Astrocyte of the spinal cord (primary cell): Measurements from ENCODE around the gene NRDE2.

Experiments
- DNase-seq: peaks from one replicate; pipeline ENCODE4 v3.0.0; 2011; ENCODE audit warnings: low read depth, low spot score
- H3K4me3 ChIP-seq: 2 replicates; pipeline ENCODE4 v1.5.1; 2011; ENCODE audit warnings: low read depth, mild to moderate bottlenecking, low read length, moderate library complexity
- in situ Hi-C: cut with HindIII; loops from 2 replicates; pipeline ENCODE4 v1.10.0; 2017; ENCODE audit warnings: low sequenced_read_pairs
- TF ChIP-seq, protein P1 (sequence below): IDR thresholded peaks from 2 replicates; pipeline ENCODE4 v1.5.1; 2012; ENCODE audit warnings: low read depth, mild to moderate bottlenecking, low read length, inconsistent platforms

The NRDE2 gene

DNA sequence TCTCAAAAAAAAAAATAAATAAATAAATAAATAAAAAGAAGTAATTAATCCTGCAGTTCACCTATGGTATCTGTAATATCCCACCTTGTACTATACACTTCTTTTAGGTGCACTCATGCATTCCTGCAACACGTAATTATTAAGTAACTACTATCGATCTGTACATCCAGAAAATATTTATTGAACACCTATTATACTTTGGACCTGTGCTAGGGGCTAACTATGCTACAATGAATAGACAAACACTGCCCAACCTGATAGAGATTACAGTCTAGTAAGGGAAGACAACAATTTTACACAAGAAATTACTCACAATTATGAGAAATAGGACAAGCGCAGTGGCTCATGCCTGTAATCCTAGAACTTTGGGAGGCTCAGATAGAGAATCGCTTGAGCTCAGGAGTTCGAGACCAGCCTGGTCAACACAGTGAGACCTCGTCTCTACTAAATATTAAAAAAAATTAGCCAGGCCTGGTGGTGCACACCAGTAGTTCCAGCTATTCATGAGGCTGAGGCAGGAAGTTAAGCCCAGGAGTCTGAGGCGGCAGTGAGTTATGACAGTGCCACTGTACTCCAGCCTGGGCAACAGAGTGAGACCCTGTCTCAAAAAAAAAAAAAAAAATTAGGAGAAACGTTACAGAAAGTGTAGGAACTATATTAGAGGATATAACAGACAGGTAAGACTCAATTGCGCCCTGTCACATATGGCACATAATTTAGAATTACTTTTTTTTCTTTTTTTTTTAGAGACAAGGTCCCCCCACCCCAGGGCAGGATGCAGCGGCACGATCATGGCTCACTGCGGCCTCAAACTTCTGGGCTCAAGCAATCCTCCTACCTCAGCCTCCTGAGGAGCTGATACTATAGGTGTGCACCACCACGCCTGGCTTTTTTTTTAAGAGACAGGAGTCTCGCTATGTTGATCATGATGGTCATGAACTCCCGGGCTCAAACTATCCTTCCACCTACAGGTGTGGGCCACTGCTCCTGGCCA lies 1.2 kb downstream of the NRDE2 start:
- no peak for DNase-seq
- peak overlapping the region; percentile 58 for H3K4me3 ChIP-seq
- TF ChIP-seq, protein P1, sequence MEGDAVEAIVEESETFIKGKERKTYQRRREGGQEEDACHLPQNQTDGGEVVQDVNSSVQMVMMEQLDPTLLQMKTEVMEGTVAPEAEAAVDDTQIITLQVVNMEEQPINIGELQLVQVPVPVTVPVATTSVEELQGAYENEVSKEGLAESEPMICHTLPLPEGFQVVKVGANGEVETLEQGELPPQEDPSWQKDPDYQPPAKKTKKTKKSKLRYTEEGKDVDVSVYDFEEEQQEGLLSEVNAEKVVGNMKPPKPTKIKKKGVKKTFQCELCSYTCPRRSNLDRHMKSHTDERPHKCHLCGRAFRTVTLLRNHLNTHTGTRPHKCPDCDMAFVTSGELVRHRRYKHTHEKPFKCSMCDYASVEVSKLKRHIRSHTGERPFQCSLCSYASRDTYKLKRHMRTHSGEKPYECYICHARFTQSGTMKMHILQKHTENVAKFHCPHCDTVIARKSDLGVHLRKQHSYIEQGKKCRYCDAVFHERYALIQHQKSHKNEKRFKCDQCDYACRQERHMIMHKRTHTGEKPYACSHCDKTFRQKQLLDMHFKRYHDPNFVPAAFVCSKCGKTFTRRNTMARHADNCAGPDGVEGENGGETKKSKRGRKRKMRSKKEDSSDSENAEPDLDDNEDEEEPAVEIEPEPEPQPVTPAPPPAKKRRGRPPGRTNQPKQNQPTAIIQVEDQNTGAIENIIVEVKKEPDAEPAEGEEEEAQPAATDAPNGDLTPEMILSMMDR = no peak
- in situ Hi-C loops = no loop called here

DNA sequence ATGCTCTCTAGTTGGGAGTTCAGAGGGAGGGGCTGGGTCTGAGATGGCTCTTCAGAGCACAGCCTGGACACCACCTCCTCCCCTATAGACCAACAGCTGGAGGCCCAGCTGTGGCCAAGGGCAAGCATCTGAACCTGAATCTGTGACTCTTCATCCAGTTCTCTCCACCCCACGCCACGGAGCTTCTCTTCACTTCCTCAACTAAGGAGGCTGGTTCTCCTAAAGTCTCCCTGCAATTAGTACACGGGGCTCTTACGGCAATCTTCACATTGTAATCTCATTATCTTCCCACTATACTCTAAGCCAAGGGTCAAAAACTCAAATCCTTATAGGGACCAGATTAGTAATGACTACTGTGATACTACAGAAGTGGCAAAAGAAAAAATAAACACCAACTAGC lies 9.8 kb downstream of the NRDE2 start:
- no peak for DNase-seq
- in situ Hi-C loops = no loop called here
- no peak overlapping the region for H3K4me3 ChIP-seq
- TF ChIP-seq, protein P1 = no peak

DNA sequence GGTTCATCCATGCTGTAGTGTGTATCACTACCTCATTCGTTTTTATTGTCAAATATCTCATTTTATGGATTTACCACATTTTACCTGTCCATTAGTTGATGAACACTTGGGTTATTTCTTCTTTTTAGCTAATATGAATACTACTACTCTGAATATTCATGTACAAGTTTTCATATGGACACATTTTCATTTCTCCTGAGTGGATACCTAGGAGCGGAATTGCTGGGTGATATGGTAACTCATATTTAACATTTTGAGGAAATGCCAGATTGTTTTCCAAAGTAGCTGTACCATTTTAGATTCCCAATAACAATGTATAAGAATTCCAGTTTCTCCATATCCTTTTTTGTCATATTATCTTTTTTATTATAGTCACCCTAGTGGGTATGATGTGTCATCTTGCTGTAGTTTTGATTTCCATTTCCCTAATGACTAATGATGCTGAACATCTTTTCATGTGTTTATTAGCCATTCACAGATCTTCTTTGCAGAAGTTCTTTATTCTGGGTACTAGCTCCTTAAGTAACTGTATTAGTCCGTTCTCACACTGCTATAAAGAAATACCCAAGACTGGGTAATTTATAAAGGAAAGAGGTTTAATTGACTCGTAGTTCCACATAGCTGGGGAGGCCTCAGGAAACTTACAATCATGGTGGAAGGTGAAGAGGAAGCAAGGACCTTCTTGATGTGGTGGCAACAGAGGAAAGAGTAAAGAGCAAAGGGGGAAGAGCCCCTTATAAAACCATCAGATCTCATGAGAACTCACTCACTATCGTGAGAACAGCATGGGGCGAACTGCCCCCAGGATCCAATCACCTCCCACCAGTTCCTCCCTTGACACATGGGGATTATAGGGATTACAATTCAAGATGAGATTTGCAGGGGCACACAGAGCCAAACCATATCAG lies 11.9 kb downstream of the NRDE2 start:
- no peak for DNase-seq
- no peak overlapping the region for H3K4me3 ChIP-seq
- in situ Hi-C loops = no loop called here
- TF ChIP-seq, protein P1 = no peak

DNA sequence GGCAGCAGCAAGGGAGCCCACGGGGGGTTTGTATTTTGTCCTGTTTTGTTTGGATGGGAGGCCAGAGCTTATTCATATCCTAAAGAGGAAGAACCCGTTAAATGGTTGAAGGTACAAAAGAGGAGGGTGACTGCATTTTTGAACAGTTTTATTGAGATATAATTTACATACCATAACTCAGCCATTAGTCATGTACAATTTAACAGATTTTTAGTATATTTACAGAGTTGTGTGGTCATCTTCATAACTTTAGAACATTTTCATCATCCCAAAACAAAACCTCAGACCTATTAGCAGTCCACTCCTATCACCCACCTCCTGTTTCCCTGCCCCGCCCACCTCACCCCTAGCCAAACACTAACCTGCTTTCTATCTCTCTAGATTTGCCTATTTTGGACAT lies 12.6 kb downstream of the NRDE2 start:
- H3K4me3 ChIP-seq = no peak overlapping the region
- TF ChIP-seq, protein P1 = no peak
- in situ Hi-C loops = no loop called here
- DNase-seq = no peak

DNA sequence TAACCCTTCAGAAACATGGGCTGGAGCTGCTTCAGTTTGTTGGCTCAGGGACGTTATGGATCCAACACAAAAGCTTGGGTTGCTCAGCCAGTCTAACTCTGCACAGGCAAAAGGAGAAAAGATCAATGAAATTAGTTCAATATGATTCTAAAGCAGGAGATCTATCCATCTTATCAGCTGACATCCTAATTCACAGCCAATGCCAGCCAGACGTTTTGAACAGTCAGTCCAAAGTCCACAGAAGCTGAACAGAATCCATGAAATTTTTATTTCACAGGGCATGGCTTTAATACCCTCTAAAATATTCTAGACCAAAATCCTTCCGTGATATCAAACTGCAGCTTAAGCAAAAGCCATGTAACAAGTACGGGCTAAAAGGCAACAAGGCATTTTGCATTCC lies 13.7 kb downstream of the NRDE2 start:
- in situ Hi-C loops = no loop called here
- TF ChIP-seq, protein P1 = no peak
- H3K4me3 ChIP-seq = no peak overlapping the region
- no peak for DNase-seq

DNA sequence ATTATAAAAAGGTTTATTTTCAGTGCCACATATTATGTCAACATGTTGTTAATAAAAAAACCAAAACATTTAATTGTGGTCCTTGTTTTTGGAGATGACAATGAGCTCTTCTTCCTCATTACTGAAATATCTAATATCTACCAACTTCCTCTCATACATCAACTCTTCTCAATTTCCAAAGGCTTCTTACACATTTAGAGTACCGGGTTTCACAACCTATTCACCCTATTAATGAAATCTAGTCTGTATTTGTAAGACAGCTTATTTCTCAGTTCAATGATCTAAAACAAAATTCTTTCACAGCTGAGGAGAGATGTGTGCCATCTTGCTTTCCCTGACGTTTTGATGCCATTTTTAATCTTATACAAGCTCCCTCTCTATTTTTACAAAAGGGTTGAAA lies 14.5 kb downstream of the NRDE2 start:
- no peak for DNase-seq
- in situ Hi-C loops = no loop called here
- H3K4me3 ChIP-seq = no peak overlapping the region
- TF ChIP-seq, protein P1 = no peak
